HCT116 (cell line): ENCODE data around the gene MAPRE2. TPM values are rescaled to one million over a fixed set of nuclear protein-coding genes. Genes with fewer than 3 reads are reported as not detected.
A peak's percentile ranks its signal among the peaks of the same experiment; 100 is the strongest.

Experiments
- ATAC-seq: fragments of 200-7000 bp; cut with Tn5 transposase; 2 replicates; pipeline ENCODE4 v1.9.1; 2020; ENCODE audit warnings: mild to moderate bottlenecking, moderate library complexity
- BruUV-seq: library from RNA; stranded (reverse); fragments of 400-500 nt; replicated peaks from 2 replicates; lab custom pipeline; 2021; lab: Mats Ljungman, UMichigan
- CTCF ChIA-PET: fragments of 300-600 bp; sonication (Branson Sonifier 250); formaldehyde crosslinking; loops from one replicate; lab custom pipeline; 2021; ENCODE audit warnings: antibody characterized with exemption; lab: Charles Lee
- POLR2A ChIA-PET: fragments of 300-600, 350-600 bp; sonication (Branson Sonifier 250); formaldehyde crosslinking; loops from one replicate; lab custom pipeline; 2021; ENCODE audit warnings: antibody characterized with exemption; lab: Charles Lee
- RAD21 ChIA-PET, 2 experiments: fragments of 300-600 bp; sonication (Branson Sonifier 250); formaldehyde crosslinking; loops; one replicate each; lab custom pipeline; 2023; ENCODE audit warnings: low total read pairs in 2 of 2; ENCODE audit not compliant: uncharacterized antibody in 2 of 2, unreplicated experiment in 2 of 2, low non-redundant PET in 1 of 2; lab: Charles Lee
- DNase-seq: peaks from one replicate; pipeline ENCODE4 v3.0.0-alpha.2; 2010; ENCODE audit warnings: low read depth, low spot score
- H2AFZ ChIP-seq: fragments of 200-600 bp; shearing (Covaris generic), sonication (generic); 2 replicates; pipeline ENCODE4 v1.6.1; 2017; ENCODE audit warnings: low read depth, mixed run types, mixed read lengths, antibody characterized with exemption, low read length; ENCODE audit not compliant: poor library complexity, severe bottlenecking
- H3K27ac ChIP-seq: 2 replicates; pipeline ENCODE4 v1.5.1; 2012; ENCODE audit warnings: low read depth, low read length
- H3K27me3 ChIP-seq: fragments of 200-600 bp; sonication (generic); 2 replicates; pipeline ENCODE4 v1.6.1; 2016; ENCODE audit warnings: mixed run types, low read length, mixed read lengths; ENCODE audit not compliant: insufficient read depth
- H3K36me3 ChIP-seq, 2 experiments: fragments of 200-500 bp in 1 of 2; fragments of 200-600 bp in 1 of 2; sonication (Bioruptor generic) in 1 of 2; sonication (generic) in 1 of 2; 2 replicates each; pipeline versions ENCODE4 v1.5.1 to v1.6.1; 2014 to 2016; ENCODE audit warnings: low read length in 2 of 2, inconsistent platforms in 1 of 2, mixed read lengths in 1 of 2, mixed run types in 1 of 2; ENCODE audit not compliant: insufficient read depth in 2 of 2, control insufficient read depth in 1 of 2
- H3K4me1 ChIP-seq, 2 experiments: fragments of 200-600 bp in 1 of 2; sonication (generic) in 1 of 2; 2 replicates each; pipeline versions ENCODE4 v1.5.1 to v1.6.1; 2012 to 2017; ENCODE audit warnings: low read length in 2 of 2, inconsistent platforms in 1 of 2, mild to moderate bottlenecking in 1 of 2, mixed read lengths in 1 of 2, mixed run types in 1 of 2, moderate library complexity in 1 of 2; ENCODE audit not compliant: insufficient read depth in 2 of 2, control insufficient read depth in 1 of 2
- H3K4me2 ChIP-seq: fragments of 200-600 bp; sonication (generic); 2 replicates; pipeline ENCODE4 v1.6.1; 2017; ENCODE audit warnings: mixed run types, low read length, mixed read lengths
- H3K4me3 ChIP-seq, 2 experiments: fragments of 200-600 bp in 1 of 2; sonication (generic) in 1 of 2; replicated peaks in 1 of 2; 2 replicates each; pipeline ENCODE4 v1.5.1; 2011 to 2016; ENCODE audit warnings: low read length in 2 of 2, control low read depth in 1 of 2, low read depth in 1 of 2, mild to moderate bottlenecking in 1 of 2, mixed read lengths in 1 of 2, mixed run types in 1 of 2
- H3K79me2 ChIP-seq: fragments of 200-600 bp; sonication (generic); 2 replicates; pipeline ENCODE4 v1.6.1; 2017; ENCODE audit warnings: mild to moderate bottlenecking, mixed run types, low read length, moderate library complexity, mixed read lengths; ENCODE audit not compliant: insufficient read depth
- H3K9ac ChIP-seq: fragments of 200-600 bp; sonication (generic); 2 replicates; pipeline ENCODE4 v1.6.1; 2016; ENCODE audit warnings: low read length, mixed read lengths
- H3K9me2 ChIP-seq: fragments of 200-600 bp; sonication (generic), shearing (Covaris generic); 2 replicates; pipeline ENCODE4 v1.6.1; 2017; ENCODE audit warnings: mixed run types, mild to moderate bottlenecking, moderate library complexity; ENCODE audit not compliant: insufficient read depth
- H3K9me3 ChIP-seq, 2 experiments: fragments of 200-500 bp in 1 of 2; fragments of 200-600 bp in 1 of 2; sonication (Bioruptor generic) in 1 of 2; sonication (generic) in 1 of 2; 2 replicates each; pipeline ENCODE4 v1.6.1; 2014 to 2017; ENCODE audit warnings: low read length in 2 of 2, mixed read lengths in 2 of 2, inconsistent platforms in 1 of 2, low read depth in 1 of 2, mild to moderate bottlenecking in 1 of 2, mixed run types in 1 of 2, moderate library complexity in 1 of 2; ENCODE audit not compliant: control insufficient read depth in 1 of 2, insufficient read depth in 1 of 2
- H4K20me1 ChIP-seq: fragments of 200-600 bp; sonication (generic), shearing (Covaris generic); 2 replicates; pipeline ENCODE4 v1.6.1; 2017; ENCODE audit warnings: mixed run types, mild to moderate bottlenecking, moderate library complexity; ENCODE audit not compliant: insufficient read depth
- CBX3 ChIP-seq: IDR thresholded peaks from 2 replicates; pipeline ENCODE4 v1.6.1; 2012; ENCODE audit warnings: low read depth
- EZH2phosphoT487 ChIP-seq: fragments of 200-600 bp; IDR thresholded peaks from 2 replicates; pipeline ENCODE4 v1.6.1; 2018; ENCODE audit warnings: antibody characterized with exemption, borderline replicate concordance
- RAD21 ChIP-seq: IDR thresholded peaks from 2 replicates; pipeline ENCODE4 v1.6.1; 2012; ENCODE audit warnings: low read depth, mild to moderate bottlenecking
- intact Hi-C: fragments of 100-400 bp; cut with micrococcal nuclease; formaldehyde crosslinking; loops from 2 replicates; pipeline ENCODE4 v1.10.0; 2022
- total RNA-seq: library from RNA; stranded (reverse); gene quantifications from one replicate; pipeline ENCODE4 v1.2.1, GENCODE V29; 2021; ENCODE audit not compliant: unreplicated experiment
- TF ChIP-seq, protein P1 (sequence below), 3 experiments: fragments of 200-600 bp in 1 of 3; sonication (generic) in 1 of 3; IDR thresholded peaks in 2 of 3; conservative IDR thresholded peaks in 1 of 3; 2 replicates each; pipeline ENCODE4 v1.5.1; 2012 to 2017; ENCODE audit warnings: low read depth in 2 of 3, low read length in 2 of 3, antibody characterized with exemption in 1 of 3, borderline replicate concordance in 1 of 3, control low read depth in 1 of 3, mild to moderate bottlenecking in 1 of 3, mixed read lengths in 1 of 3, mixed run types in 1 of 3, moderate library complexity in 1 of 3; ENCODE audit not compliant: insufficient read depth in 1 of 3
- TF ChIP-seq, protein P2 (sequence below): IDR thresholded peaks from 2 replicates; pipeline ENCODE4 v1.6.1; 2012
- TF ChIP-seq, protein P3 (sequence below): IDR thresholded peaks from 2 replicates; pipeline ENCODE4 v1.6.1; 2012

MAPRE2 gene
- total RNA-seq, 1 experiment from 2014 or later = 17.2 TPM

DNA sequence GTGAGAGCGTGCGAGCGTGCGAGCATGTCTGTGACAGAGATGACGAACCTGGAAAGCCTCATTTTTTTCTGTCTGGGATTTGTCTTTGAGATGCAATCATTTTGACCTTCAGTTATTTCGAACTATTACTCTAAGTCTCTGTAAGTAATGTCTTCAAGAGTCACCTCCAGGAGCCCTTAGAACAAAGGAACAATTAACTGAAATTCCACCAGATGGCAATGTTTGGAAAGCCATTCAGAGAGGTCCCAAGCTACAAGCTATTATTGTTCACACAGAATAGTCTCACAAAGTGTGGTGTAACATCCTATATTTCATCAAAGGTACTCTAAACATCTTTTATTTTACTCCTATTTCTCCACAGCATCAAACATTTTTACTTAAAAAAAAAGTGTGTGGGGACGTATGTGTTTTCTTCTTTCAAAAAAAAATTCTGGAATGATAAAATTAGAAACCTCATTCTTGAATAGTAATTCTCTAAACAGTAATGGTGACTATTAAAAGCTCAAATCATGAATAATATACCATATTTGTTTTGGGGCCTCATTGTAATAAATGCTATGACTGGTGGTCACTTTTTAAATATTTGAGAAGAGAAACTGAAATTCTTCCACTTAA, 35.1 kb upstream of the MAPRE2 start:
- no peaks in the 10 kb centered on the region for H3K27me3 ChIP-seq
- ChIA-PET RAD21 (interaction anchor here in 1 of 2 experiments (1.4 kb wide), 1 partner anchor 137 kb away, joined by 11 read pairs; no protein-coding TSS in a partner anchor), POLR2A (no interaction called here), CTCF (interaction anchor here (0.6 to 2.8 kb wide), 12 partner anchors 8 to 139 kb away, joined by 3 to 51 read pairs (median 3); no protein-coding TSS in a partner anchor)
- intact Hi-C loops = loop anchor here (1.0 to 10.0 kb wide), 3 partner anchors 138 to 379 kb away; no protein-coding TSS in a partner anchor
- DNase-seq (peak; percentile 71), ATAC-seq (peak; percentile 97)
- H4K20me1 ChIP-seq = no peaks in the 10 kb centered on the region
- no peak overlapping the region for H3K4me2 ChIP-seq
- no peaks in the 10 kb centered on the region for H3K79me2 ChIP-seq
- H3K9ac ChIP-seq = no peak overlapping the region
- H3K4me1 ChIP-seq = peaks cover 0 to 5% of the 10 kb centered on the region in 2 experiments; a peak in 1 of 4 replicates
- H3K27ac ChIP-seq = no peak overlapping the region
- no peaks in the 10 kb centered on the region for H3K36me3 ChIP-seq
- TF ChIP-seq, protein P1, sequence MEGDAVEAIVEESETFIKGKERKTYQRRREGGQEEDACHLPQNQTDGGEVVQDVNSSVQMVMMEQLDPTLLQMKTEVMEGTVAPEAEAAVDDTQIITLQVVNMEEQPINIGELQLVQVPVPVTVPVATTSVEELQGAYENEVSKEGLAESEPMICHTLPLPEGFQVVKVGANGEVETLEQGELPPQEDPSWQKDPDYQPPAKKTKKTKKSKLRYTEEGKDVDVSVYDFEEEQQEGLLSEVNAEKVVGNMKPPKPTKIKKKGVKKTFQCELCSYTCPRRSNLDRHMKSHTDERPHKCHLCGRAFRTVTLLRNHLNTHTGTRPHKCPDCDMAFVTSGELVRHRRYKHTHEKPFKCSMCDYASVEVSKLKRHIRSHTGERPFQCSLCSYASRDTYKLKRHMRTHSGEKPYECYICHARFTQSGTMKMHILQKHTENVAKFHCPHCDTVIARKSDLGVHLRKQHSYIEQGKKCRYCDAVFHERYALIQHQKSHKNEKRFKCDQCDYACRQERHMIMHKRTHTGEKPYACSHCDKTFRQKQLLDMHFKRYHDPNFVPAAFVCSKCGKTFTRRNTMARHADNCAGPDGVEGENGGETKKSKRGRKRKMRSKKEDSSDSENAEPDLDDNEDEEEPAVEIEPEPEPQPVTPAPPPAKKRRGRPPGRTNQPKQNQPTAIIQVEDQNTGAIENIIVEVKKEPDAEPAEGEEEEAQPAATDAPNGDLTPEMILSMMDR (IDR thresholded peaks at IDR 0.05 in 2 of 3, conservative IDR thresholded peaks at IDR 0.05 in 1 of 3; ENCODE audit: borderline replicate concordance in 1 of 3, insufficient read depth in 1 of 3, low read depth in 2 of 3, low read length in 2 of 3) = peak; percentile 55 to 73 (median 66)
- TF ChIP-seq EZH2phosphoT487 (no peak), RAD21 (peak; percentile 82), CBX3 (no peak)
- TF ChIP-seq, protein P2, sequence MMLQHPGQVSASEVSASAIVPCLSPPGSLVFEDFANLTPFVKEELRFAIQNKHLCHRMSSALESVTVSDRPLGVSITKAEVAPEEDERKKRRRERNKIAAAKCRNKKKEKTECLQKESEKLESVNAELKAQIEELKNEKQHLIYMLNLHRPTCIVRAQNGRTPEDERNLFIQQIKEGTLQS = no peak
- TF ChIP-seq, protein P3, sequence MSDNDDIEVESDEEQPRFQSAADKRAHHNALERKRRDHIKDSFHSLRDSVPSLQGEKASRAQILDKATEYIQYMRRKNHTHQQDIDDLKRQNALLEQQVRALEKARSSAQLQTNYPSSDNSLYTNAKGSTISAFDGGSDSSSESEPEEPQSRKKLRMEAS = no peak
- H3K9me2 ChIP-seq = no peaks in the 10 kb centered on the region
- peak overlapping the region; percentile 69 for H2AFZ ChIP-seq
- no peaks in the 10 kb centered on the region for H3K9me3 ChIP-seq
- BruUV-seq = no TSS peak
- no peak overlapping the region for H3K4me3 ChIP-seq
